ENCODE measurements around the gene GSE1.

- TF ChIP-seq CTCF (IDR thresholded peaks at IDR 0.05) (peak in 1 of 6 experiments; percentile 11), POLR2A (IDR thresholded peaks at IDR 0.05) (no peak)
Observed at GRCh38 chr16:85718153-85718477, 105.0 kb downstream of the GSE1 start.
